Right atrium auricular region (tissue), 2 donors: ENCODE data around the gene RNF186. TPM values are rescaled to one million over a fixed set of nuclear protein-coding genes. Genes with fewer than 3 reads are reported as not detected.

Source experiments
- DNase-seq: peaks from one replicate; pipeline ENCODE4 v3.0.0-alpha.2; 2019; ENCODE audit warnings: low spot score
- H3K27ac ChIP-seq, 2 donors: fragments of 200-600 bp; sonication (generic); 1 replicate in 1 of 2; 2 replicates in 1 of 2; pipeline ENCODE4 v1.5.1; 2016 to 2019
- H3K27me3 ChIP-seq, 2 donors: fragments of 200-600 bp; sonication (generic); one replicate each; pipeline versions ENCODE4 v1.5.1 to v1.6.0; 2017 to 2019
- H3K36me3 ChIP-seq: fragments of 200-600 bp; sonication (generic); one replicate; pipeline ENCODE4 v1.5.1; 2016
- H3K4me1 ChIP-seq, 2 donors: fragments of 200-600 bp; sonication (generic); one replicate each; pipeline versions ENCODE4 v1.5.1 to v1.6.0; 2017 to 2019
- H3K4me3 ChIP-seq, 2 donors: fragments of 200-600 bp; sonication (generic); 1 replicate in 1 of 2; 2 replicates in 1 of 2; pipeline ENCODE4 v1.5.1; 2017 to 2019; ENCODE audit warnings: mild to moderate bottlenecking in 1 of 2, moderate library complexity in 1 of 2
- H3K9me3 ChIP-seq, 2 donors: fragments of 200-600 bp; sonication (generic); one replicate each; pipeline ENCODE4 v1.5.1; 2019
- CTCF ChIP-seq, 2 donors: fragments of 200-600 bp; sonication (generic); IDR thresholded peaks; one replicate each; pipeline ENCODE4 v1.5.1; 2019; ENCODE audit warnings: antibody characterized with exemption in 2 of 2
- total RNA-seq, 2 donors: library from RNA; depleted of rRNA; stranded (reverse); fragments of >200 nt; gene quantifications; one replicate each; pipeline ENCODE4 v1.1.0, GENCODE V29; 2016

The RNF186 gene
- total RNA-seq, 2 donors from 2014 or later, result not detected

- Histone ChIP-seq H3K27me3 (no peaks in the 10 kb centered on the region), H3K4me3 (no peak overlapping the region), H3K36me3 (peaks cover 11% of the 10 kb centered on the region), H3K9me3 (no peaks in the 10 kb centered on the region), H3K27ac (no peak overlapping the region), H3K4me1 (no peaks in the 10 kb centered on the region)
- TF ChIP-seq CTCF (IDR thresholded peaks at IDR 0.05), result no peak
- DNase-seq, result no peak
These were observed 41.6 kb downstream of the RNF186 start for GRCh38 chr1:19773485-19773884.

- Histone ChIP-seq H3K4me1 (no peaks in the 10 kb centered on the region), H3K27ac (no peak overlapping the region), H3K36me3 (peaks cover 15% of the 10 kb centered on the region), H3K9me3 (no peaks in the 10 kb centered on the region), H3K4me3 (no peak overlapping the region), H3K27me3 (no peaks in the 10 kb centered on the region)
- TF ChIP-seq CTCF (IDR thresholded peaks at IDR 0.05), result no peak
- no peak for DNase-seq
These were observed 43.0 kb downstream of the RNF186 start for GRCh38 chr1:19772053-19772452.

- H3K4me3 ChIP-seq, result no peak overlapping the region
- H3K36me3 ChIP-seq, result peaks cover 16% of the 10 kb centered on the region
- DNase-seq, result no peak
- TF ChIP-seq CTCF (IDR thresholded peaks at IDR 0.05), result no peak
- H3K9me3 ChIP-seq, result no peaks in the 10 kb centered on the region
- no peaks in the 10 kb centered on the region for H3K4me1 ChIP-seq
- no peak overlapping the region for H3K27ac ChIP-seq
- H3K27me3 ChIP-seq, result no peaks in the 10 kb centered on the region
These were observed 43.7 kb downstream of the RNF186 start for GRCh38 chr1:19771350-19771749.

DNA sequence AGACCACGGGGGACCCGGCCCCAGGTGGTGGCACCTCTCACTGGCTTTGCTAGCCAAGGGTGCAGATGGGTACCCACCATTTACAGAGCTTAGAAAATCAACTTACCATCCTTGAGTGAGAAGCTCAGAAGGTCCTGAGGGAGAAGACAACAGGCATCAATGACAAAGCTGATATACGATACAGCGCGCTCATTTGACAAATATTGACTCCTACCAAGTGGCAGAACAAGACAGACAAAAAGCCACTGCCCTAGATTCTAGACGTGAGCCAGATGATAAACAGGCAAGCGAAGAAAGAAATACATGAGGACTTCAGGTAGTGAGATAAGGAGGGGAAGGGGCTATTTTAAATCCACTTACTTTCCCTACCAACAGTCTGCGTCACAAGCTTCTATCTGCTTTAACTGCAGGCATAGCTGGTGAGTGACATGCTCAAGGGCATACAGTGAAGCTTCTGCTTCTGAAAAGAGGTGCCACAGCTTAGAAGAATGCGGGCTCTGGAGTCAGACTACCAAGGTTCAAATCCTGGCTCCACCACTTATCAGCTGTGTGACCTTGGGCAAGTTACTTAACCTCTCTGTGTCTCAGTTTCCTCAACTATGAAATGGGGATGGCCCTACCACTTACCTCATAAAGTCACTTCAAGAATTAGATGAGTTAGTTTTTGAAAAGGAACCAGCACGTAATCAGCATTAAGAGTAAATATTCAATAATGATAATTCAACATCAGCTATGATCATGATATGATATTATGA lies 44.5 kb downstream of the RNF186 start:
- H3K4me1 ChIP-seq, result no peaks in the 10 kb centered on the region
- TF ChIP-seq CTCF (IDR thresholded peaks at IDR 0.05), result no peak
- H3K9me3 ChIP-seq, result no peaks in the 10 kb centered on the region
- peaks cover 16% of the 10 kb centered on the region for H3K36me3 ChIP-seq
- H3K27me3 ChIP-seq, result no peaks in the 10 kb centered on the region
- no peak overlapping the region for H3K27ac ChIP-seq
- H3K4me3 ChIP-seq, result no peak overlapping the region
- DNase-seq, result no peak

GRCh38 chr1:19769211-19769932 lies 45.7 kb downstream of the RNF186 start:
- Histone ChIP-seq H3K4me3 (no peak overlapping the region), H3K36me3 (peaks cover 16% of the 10 kb centered on the region), H3K27me3 (no peaks in the 10 kb centered on the region), H3K27ac (no peak overlapping the region), H3K4me1 (no peaks in the 10 kb centered on the region), H3K9me3 (no peaks in the 10 kb centered on the region)
- no peak for DNase-seq
- no peak for TF ChIP-seq CTCF (IDR thresholded peaks at IDR 0.05)
